HUES48 (cell line): Measurements from ENCODE around the gene RAD51B.
A peak's percentile ranks its signal among the peaks of the same experiment; 100 is the strongest.
"Not testable (repeated sequence)": the region's sequence is repeated elsewhere in the genome, so short reads cannot be mapped to it uniquely, and the experiment has no call there.

Experiments used
- H3K27ac ChIP-seq: one replicate; pipeline ENCODE4 v1.7.0; 2013; ENCODE audit warnings: low read depth, low read length, inconsistent platforms
- H3K27me3 ChIP-seq: 2 replicates; pipeline ENCODE4 v1.6.1; 2013; ENCODE audit warnings: mild to moderate bottlenecking, low read length; ENCODE audit not compliant: control insufficient read depth, insufficient read depth
- H3K36me3 ChIP-seq: 2 replicates; pipeline ENCODE4 v1.6.1; 2013; ENCODE audit warnings: low read length; ENCODE audit not compliant: control insufficient read depth, insufficient read depth
- H3K4me1 ChIP-seq: 2 replicates; pipeline ENCODE4 v1.6.1; 2013; ENCODE audit warnings: mild to moderate bottlenecking, low read length; ENCODE audit not compliant: control insufficient read depth, insufficient read depth
- H3K4me3 ChIP-seq: 2 replicates; pipeline ENCODE4 v1.5.1; 2013; ENCODE audit warnings: mild to moderate bottlenecking, low read depth, low read length
- H3K9ac ChIP-seq: 2 replicates; pipeline ENCODE4 v1.6.1; 2013; ENCODE audit warnings: mild to moderate bottlenecking, low read depth, low read length, moderate library complexity
- H3K9me3 ChIP-seq: 2 replicates; pipeline ENCODE4 v1.6.1; 2013; ENCODE audit warnings: low read length; ENCODE audit not compliant: control insufficient read depth, insufficient read depth

The RAD51B gene

GRCh38 chr14:68032154-68032553 lies 212.6 kb downstream of the RAD51B start:
- Histone ChIP-seq H3K4me1 (0 out of 2 replicates have a peak, but pooled peaks cover 4% of the 10 kb centered on the region), H3K27me3 (no peaks in the 10 kb centered on the region), H3K27ac (no peak overlapping the region), H3K9ac (no peak overlapping the region), H3K9me3 (peaks cover 4% of the 10 kb centered on the region; the same call in 1 of the 2 replicates), H3K4me3 (no peak overlapping the region), H3K36me3 (no peaks in the 10 kb centered on the region)

- Histone ChIP-seq H3K4me3 (no peak overlapping the region), H3K9me3 (peaks cover 4% of the 10 kb centered on the region; the same call in 1 of the 2 replicates), H3K27me3 (no peaks in the 10 kb centered on the region), H3K27ac (no peak overlapping the region), H3K36me3 (no peaks in the 10 kb centered on the region), H3K4me1 (0 out of 2 replicates have a peak, but pooled peaks cover 12% of the 10 kb centered on the region), H3K9ac (no peak overlapping the region)
Measured at GRCh38 chr14:68033336-68033932, 213.9 kb downstream of the RAD51B start.

GRCh38 chr14:68034896-68035295 lies 215.3 kb downstream of the RAD51B start:
- H3K4me3 ChIP-seq: no peak overlapping the region
- no peaks in the 10 kb centered on the region for H3K36me3 ChIP-seq
- H3K27me3 ChIP-seq: no peaks in the 10 kb centered on the region
- H3K4me1 ChIP-seq: peaks cover 17% of the 10 kb centered on the region
- H3K9ac ChIP-seq: no peak overlapping the region
- H3K27ac ChIP-seq: no peak overlapping the region
- peaks cover 4% of the 10 kb centered on the region; the same call in 1 of the 2 replicates for H3K9me3 ChIP-seq

- H3K9me3 ChIP-seq: peaks cover 2% of the 10 kb centered on the region; the same call in 1 of the 2 replicates
- H3K9ac ChIP-seq: no peak overlapping the region
- peaks cover 30% of the 10 kb centered on the region for H3K4me1 ChIP-seq
- no peaks in the 10 kb centered on the region for H3K27me3 ChIP-seq
- H3K36me3 ChIP-seq: no peaks in the 10 kb centered on the region
- H3K4me3 ChIP-seq: no peak overlapping the region
- no peak overlapping the region for H3K27ac ChIP-seq
Measured at GRCh38 chr14:68036202-68036601, 216.6 kb downstream of the RAD51B start.

GRCh38 chr14:68039593-68039992 lies 220.0 kb downstream of the RAD51B start:
- no peaks in the 10 kb centered on the region for H3K27me3 ChIP-seq
- H3K4me1 ChIP-seq: peaks cover 61% of the 10 kb centered on the region
- no peak overlapping the region for H3K9ac ChIP-seq
- H3K9me3 ChIP-seq: no peaks in the 10 kb centered on the region
- no peak overlapping the region for H3K4me3 ChIP-seq
- H3K27ac ChIP-seq: no peak overlapping the region
- no peaks in the 10 kb centered on the region for H3K36me3 ChIP-seq

- H3K4me1 ChIP-seq: peaks cover 61% of the 10 kb centered on the region
- no peaks in the 10 kb centered on the region for H3K27me3 ChIP-seq
- peak overlapping the region; percentile 36 for H3K27ac ChIP-seq
- H3K9me3 ChIP-seq: no peaks in the 10 kb centered on the region
- no peaks in the 10 kb centered on the region for H3K36me3 ChIP-seq
- H3K9ac ChIP-seq: no peak overlapping the region
- peak overlapping the region; percentile 10 for H3K4me3 ChIP-seq
Measured at GRCh38 chr14:68040633-68041369, 221.2 kb downstream of the RAD51B start.

- H3K4me3 ChIP-seq: no peak overlapping the region
- no peaks in the 10 kb centered on the region for H3K27me3 ChIP-seq
- H3K4me1 ChIP-seq: peaks cover 57% of the 10 kb centered on the region
- no peaks in the 10 kb centered on the region for H3K9me3 ChIP-seq
- H3K27ac ChIP-seq: peak overlapping the region; percentile 42
- no peaks in the 10 kb centered on the region for H3K36me3 ChIP-seq
- no peak overlapping the region for H3K9ac ChIP-seq
Measured at GRCh38 chr14:68041876-68042354, 222.3 kb downstream of the RAD51B start.

- Histone ChIP-seq H3K9ac (peak overlapping the region; percentile 46; the same call in 1 of the 2 replicates), H3K27ac (peak overlapping the region; percentile 42), H3K9me3 (no peaks in the 10 kb centered on the region), H3K27me3 (no peaks in the 10 kb centered on the region), H3K4me3 (no peak overlapping the region), H3K36me3 (no peaks in the 10 kb centered on the region), H3K4me1 (peaks cover 56% of the 10 kb centered on the region)
Measured at GRCh38 chr14:68042586-68043210, 223.1 kb downstream of the RAD51B start.

- Histone ChIP-seq H3K27me3 (no peaks in the 10 kb centered on the region), H3K4me1 (peaks cover 49% of the 10 kb centered on the region), H3K36me3 (no peaks in the 10 kb centered on the region), H3K27ac (peak overlapping the region; percentile 29), H3K4me3 (no peak overlapping the region), H3K9ac (no peak overlapping the region), H3K9me3 (no peaks in the 10 kb centered on the region)
Measured at GRCh38 chr14:68043752-68044151, 224.2 kb downstream of the RAD51B start.

- H3K27ac ChIP-seq: no peak overlapping the region
- H3K36me3 ChIP-seq: no peaks in the 10 kb centered on the region
- H3K9me3 ChIP-seq: no peaks in the 10 kb centered on the region
- no peaks in the 10 kb centered on the region for H3K27me3 ChIP-seq
- H3K9ac ChIP-seq: no peak overlapping the region
- peaks cover 14% of the 10 kb centered on the region for H3K4me1 ChIP-seq
- no peak overlapping the region for H3K4me3 ChIP-seq
Measured at GRCh38 chr14:68047906-68048305, 228.3 kb downstream of the RAD51B start.

- H3K4me1 ChIP-seq, H3K9me3 ChIP-seq, H3K4me3 ChIP-seq, H3K9ac ChIP-seq, H3K27me3 ChIP-seq, H3K27ac ChIP-seq, H3K36me3 ChIP-seq: not testable (repeated sequence)
Measured at GRCh38 chr14:68048815-68049214, 229.2 kb downstream of the RAD51B start.
